ENCODE results near the gene SLC22A9.
"Not testable (repeated sequence)": the region's sequence is repeated elsewhere in the genome, so short reads cannot be mapped to it uniquely, and the experiment has no call there.

Gene SLC22A9

DNA sequence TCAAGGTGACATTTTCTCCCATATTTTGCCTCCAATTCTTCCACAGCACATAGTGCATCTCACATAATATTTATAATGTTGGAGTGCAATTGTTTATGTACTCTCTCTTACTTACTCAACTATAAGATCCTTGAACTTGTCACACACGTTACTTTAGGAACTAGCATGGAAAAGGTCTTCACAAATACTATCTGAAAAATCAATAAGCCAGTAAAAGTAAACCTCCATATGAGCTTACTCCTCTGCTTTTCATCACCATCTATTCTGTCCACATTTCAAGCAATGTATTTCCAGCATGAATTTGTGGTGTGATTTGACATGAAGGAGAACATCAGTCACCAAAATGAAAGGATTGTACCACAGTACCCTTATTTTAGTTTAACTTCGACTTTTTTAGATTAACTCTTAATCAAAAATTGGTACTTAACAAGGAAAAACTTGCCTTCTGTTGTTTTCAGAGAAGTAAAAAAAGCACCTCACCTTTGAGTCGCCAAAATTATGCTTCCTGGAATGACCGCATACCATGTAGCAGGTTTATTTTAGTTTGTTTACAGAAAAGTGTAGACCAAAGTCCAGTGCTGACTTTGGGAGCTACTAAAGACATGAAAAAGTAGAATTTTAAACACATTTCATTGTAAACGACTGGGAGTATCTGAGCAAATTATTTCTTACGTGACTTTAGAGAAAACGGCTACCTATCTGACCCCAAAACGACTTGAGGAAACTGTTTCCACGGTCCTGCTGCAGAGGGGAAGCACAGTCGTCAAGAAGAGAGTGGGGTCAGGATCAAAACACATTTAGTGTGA, at the start of gene SLC22A9:
TSS of gene SLC22A9 (plus strand) at position 621 of the 806 bp plus-strand sequence. CDS start 272 bp downstream, outside the sequence.
- DNase-seq (ENCODE audit: low read depth), result no peak

DNA sequence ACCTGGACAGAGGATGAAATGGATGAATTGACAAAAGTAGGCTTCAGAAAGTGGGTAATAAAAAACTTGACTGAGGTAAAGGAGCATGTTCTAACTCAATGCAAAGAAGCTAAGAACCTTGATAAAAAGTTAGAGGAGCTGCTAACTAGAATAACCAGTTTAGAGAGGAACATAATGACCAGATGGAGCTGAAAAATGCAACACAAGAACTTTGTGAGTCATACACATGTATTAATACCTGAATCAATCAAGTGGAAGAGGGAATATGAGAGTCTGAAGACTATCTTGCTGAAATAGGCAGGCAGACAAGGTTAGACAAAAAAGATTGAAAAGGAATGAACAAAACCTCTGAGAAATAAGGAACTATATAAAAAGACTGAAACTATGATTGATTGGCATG, 47.9 kb upstream of the SLC22A9 start:
- no peak for DNase-seq (ENCODE audit: low read depth)

DNA sequence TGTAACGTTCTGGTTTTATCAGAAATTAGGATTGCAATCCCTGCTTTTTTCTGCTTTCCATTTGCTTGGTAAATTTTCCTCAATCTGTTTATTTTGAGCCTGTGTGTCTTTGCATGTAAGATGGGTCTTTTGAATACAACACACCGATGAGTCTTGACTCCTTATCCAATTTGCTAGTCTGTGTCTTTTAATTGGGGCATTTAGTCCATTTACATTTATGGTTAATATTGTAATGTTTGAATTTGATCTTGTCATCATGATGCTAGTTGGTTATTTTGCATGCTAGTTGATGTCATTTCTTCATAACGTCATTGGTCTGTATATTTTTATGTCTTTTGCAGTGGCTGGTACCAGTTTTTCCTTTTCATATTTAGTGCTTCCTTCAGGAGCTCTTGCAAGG, 34.5 kb upstream of the SLC22A9 start:
- DNase-seq (ENCODE audit: low read depth), result not testable (repeated sequence)

DNA sequence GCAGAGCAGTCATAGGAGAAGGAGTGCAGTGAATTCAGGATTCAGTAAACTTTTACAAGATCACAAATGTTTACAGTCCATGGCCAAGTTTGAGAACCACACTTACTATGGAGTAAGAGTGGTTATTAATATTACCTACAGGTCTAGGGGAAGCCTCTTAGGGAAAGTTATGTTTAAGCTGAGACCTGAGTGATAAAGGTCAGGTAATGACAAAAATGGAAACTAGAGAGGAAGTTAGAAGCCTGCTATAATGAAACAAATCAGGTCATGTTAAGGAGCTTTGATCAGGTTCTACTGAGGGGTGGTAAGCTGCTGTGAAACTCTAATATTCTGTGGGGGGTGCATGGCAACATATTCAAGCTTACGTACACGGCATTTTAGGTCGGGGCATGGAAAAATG, 32.5 kb upstream of the SLC22A9 start:
- no peak for DNase-seq (ENCODE audit: low read depth)

DNA sequence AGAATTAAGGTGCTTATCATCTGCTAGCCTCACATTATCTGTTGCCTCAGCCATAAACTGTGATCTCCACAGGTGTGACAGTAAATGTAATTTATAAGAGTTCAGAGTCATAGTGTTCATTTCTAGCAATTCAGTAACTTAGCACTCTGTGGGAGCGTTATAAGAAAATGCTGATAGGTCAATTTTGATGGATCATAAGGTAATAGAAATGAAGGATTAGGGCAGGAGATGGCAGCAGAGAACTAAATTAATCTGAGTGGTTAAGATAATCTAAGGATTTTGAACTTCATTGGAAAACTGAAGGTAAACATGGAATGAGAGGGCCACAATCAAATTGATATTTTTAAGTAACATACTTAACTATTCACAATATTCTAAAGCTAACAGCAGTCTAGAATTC, 26.5 kb upstream of the SLC22A9 start:
- DNase-seq (ENCODE audit: low read depth), result no peak

- no peak for DNase-seq (ENCODE audit: low read depth)
Measured at GRCh38 chr11:63352144-63352543, 17.4 kb upstream of the SLC22A9 start.

GRCh38 chr11:63362196-63362793, 7.3 kb upstream of the SLC22A9 start:
- no peak for DNase-seq (ENCODE audit: low read depth)

GRCh38 chr11:63369971-63370588, 495 bp downstream of the SLC22A9 start:
- no peak for DNase-seq (ENCODE audit: low read depth)

DNA sequence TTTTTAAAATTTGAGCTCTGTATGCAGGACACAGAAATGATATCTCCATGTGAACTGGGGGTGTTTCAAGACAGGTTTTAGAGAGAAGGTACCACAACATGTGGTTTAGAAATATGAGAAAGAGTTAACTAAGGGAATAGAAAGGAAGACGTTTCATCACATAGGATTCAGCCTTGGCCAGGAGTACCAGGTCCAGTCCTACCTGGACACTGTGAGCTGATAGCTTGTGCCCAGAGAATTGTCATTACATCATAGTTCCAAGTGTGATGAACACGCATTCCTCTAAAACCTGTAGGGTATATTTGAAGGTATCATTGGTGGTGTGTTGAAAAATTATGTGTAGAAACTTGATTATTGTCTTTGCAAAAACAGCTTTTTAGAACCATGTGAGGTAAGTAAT, 1.8 kb downstream of the SLC22A9 start:
- no peak for DNase-seq (ENCODE audit: low read depth)

DNA sequence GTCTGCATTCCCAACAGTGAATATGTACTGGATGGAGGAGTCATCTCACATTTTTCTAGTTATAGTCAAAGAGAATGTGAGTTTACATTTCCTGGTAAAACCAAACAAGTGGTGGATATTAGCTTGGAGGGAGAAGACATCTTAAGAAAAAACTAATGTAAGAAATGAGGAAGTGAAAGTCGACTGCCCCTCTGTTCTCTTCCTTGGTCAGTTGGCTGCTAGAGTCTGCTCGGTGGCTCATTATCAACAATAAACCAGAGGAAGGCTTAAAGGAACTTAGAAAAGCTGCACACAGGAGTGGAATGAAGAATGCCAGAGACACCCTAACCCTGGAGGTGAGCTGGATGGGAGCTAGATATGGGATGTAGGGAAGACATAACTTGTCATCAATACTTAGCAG, 5.8 kb downstream of the SLC22A9 start:
- no peak for DNase-seq (ENCODE audit: low read depth)

DNA sequence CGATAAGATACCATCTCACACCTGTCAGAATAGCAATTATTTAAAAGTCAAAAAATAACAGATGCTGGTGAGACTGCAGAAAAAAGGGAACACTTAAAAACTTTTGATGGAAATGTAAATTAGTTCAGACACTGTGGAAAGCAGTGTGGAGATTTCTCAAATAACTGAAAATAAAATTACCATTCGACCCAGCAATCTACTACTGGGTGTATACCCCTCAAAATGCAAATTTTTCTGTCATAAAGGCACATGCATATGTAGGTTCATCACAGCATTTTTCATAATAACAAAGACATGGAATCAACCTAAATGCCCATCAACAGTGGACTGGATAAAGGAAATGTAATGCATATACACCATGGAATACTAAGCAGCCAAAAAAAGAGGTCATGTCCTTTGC, 10.5 kb downstream of the SLC22A9 start:
- DNase-seq (ENCODE audit: low read depth), result no peak

- no peak for DNase-seq (ENCODE audit: low read depth)
Measured at GRCh38 chr11:63395697-63396096, 26.1 kb downstream of the SLC22A9 start.

GRCh38 chr11:63404161-63404935, 34.8 kb downstream of the SLC22A9 start:
- no peak for DNase-seq (ENCODE audit: low read depth)

- no peak for DNase-seq (ENCODE audit: low read depth)
Measured at GRCh38 chr11:63405114-63405513, 35.5 kb downstream of the SLC22A9 start.

- DNase-seq (ENCODE audit: low read depth), result no peak
Measured at GRCh38 chr11:63406458-63406857, 36.9 kb downstream of the SLC22A9 start.

- DNase-seq (ENCODE audit: low read depth), result no peak
Measured at GRCh38 chr11:63417174-63417852, 47.7 kb downstream of the SLC22A9 start.

- DNase-seq (ENCODE audit: low read depth), result no peak
Measured at GRCh38 chr11:63427971-63428508, 58.5 kb downstream of the SLC22A9 start.

- DNase-seq (ENCODE audit: low read depth), result not testable (repeated sequence)
Measured at GRCh38 chr11:63430731-63431130, 61.1 kb downstream of the SLC22A9 start.

DNA sequence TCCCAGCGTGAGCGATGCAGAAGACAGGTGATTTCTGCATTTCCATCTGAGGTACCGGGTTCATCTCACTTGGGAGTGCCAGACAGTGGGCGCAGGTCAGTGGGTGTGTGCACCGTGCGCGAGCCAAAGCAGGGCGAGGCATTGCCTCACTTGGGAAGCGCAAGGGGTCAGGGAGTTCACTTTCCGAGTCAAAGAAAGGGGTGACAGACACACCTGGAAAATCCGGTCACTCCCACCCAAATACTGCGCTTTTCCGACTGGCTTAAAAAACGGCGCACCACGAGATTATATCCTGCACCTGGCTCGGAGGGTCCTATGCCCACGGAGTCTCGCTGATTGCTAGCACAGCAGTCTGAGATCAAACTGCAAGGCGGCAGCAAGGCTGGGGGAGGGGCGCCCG, 65.8 kb downstream of the SLC22A9 start:
- DNase-seq (ENCODE audit: low read depth), result not testable (repeated sequence)

- DNase-seq (ENCODE audit: low read depth), result not testable (repeated sequence)
Measured at GRCh38 chr11:63435831-63436230, 66.2 kb downstream of the SLC22A9 start.

DNA sequence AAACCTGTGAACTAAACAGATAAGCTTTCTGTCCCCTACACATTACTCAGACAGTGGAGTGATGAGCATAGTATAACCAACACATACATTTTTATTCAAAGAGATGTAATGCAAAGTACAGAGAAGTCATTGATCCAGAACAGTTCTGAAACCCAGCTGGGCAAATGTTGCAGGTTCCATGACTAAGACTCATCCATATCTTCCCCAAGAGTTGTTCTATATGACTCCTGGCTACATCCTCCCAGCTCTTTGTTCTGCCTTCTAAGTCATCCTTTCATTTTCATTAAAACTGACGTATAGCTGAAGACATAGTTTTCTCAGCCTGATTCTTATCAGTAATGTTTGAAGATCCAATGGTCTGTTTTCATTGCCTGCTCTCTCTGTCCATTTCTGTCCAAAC, 74.1 kb downstream of the SLC22A9 start:
- DNase-seq (ENCODE audit: low read depth), result no peak

- no peak for DNase-seq (ENCODE audit: low read depth)
Measured at GRCh38 chr11:63444160-63444559, 74.6 kb downstream of the SLC22A9 start.
